BJ (cell line): ENCODE data around the gene DGKG. TPM values are rescaled to one million over a fixed set of nuclear protein-coding genes. Genes with fewer than 3 reads are reported as not detected.

ENCODE experiments used
- CTCF ChIA-PET: fragments of 350-600 bp; formaldehyde crosslinking; extraction: SDS; loops from one replicate; lab custom pipeline; 2021; ENCODE audit warnings: antibody characterized with exemption, inconsistent platforms; lab: Yijun Ruan, JAX
- POLR2A ChIA-PET: fragments of 300-600 bp; sonication (Branson Sonifier 250); formaldehyde crosslinking; extraction: SDS; loops from one replicate; lab custom pipeline; 2021; ENCODE audit warnings: antibody characterized with exemption; lab: Charles Lee
- DNase-seq: peaks from one replicate; pipeline ENCODE4 v3.0.0-alpha.2; 2011; ENCODE audit warnings: low read depth
- H3K27me3 ChIP-seq: 2 replicates; pipeline ENCODE4 v1.6.0; 2011; ENCODE audit warnings: low read length; ENCODE audit not compliant: control insufficient read depth, insufficient read depth
- H3K36me3 ChIP-seq: 2 replicates; pipeline ENCODE4 v1.5.1; 2011; ENCODE audit warnings: low read length; ENCODE audit not compliant: control insufficient read depth, insufficient read depth
- H3K4me3 ChIP-seq: 2 replicates; pipeline ENCODE4 v1.5.1; 2011; ENCODE audit warnings: low read depth, mild to moderate bottlenecking, control low read depth, low read length
- polyA plus RNA-seq: library from polyadenylated mRNA; depleted of rRNA; stranded (reverse); fragments of >200 nt; gene quantifications from 2 replicates; pipeline ENCODE4 v1.2.3, GENCODE V29; 2011
- TF ChIP-seq, protein P1 (sequence below): IDR thresholded peaks from 2 replicates; pipeline ENCODE4 v1.5.1; 2011; ENCODE audit warnings: low read depth, mild to moderate bottlenecking, control low read depth, inconsistent platforms, low read length, moderate library complexity; ENCODE audit not compliant: insufficient read depth

DGKG gene
- polyA plus RNA-seq, 1 experiment: not detected

DNA sequence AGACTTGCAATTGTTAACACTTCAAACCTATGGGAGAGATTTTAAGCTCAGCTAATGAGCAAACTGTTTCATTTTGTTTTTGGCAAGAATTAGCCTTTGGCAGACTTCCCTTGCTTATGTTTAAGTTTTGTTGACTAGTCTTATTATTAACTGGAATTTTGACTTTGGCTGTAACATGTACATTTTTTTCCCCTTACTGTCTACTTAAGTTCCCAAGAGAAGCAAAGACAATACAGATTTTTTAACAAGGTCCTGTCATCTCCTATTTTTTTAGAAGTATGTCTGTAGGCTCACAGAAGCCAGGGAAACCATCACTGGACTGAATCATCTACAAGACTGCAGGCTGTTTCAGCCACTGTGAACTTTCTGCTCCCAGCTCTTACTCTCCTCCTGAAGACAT, 74.3 kb downstream of the DGKG start:
- H3K36me3 ChIP-seq: no peaks in the 10 kb centered on the region
- TF ChIP-seq, protein P1, sequence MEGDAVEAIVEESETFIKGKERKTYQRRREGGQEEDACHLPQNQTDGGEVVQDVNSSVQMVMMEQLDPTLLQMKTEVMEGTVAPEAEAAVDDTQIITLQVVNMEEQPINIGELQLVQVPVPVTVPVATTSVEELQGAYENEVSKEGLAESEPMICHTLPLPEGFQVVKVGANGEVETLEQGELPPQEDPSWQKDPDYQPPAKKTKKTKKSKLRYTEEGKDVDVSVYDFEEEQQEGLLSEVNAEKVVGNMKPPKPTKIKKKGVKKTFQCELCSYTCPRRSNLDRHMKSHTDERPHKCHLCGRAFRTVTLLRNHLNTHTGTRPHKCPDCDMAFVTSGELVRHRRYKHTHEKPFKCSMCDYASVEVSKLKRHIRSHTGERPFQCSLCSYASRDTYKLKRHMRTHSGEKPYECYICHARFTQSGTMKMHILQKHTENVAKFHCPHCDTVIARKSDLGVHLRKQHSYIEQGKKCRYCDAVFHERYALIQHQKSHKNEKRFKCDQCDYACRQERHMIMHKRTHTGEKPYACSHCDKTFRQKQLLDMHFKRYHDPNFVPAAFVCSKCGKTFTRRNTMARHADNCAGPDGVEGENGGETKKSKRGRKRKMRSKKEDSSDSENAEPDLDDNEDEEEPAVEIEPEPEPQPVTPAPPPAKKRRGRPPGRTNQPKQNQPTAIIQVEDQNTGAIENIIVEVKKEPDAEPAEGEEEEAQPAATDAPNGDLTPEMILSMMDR: no peak
- peak; percentile 73 for DNase-seq
- ChIA-PET POLR2A (interaction anchor here (0.6 kb wide), 1 partner anchor 923 kb away, joined by 3 read pairs; no protein-coding TSS in a partner anchor), CTCF (interaction anchor here (0.8 to 1.5 kb wide), 2 partner anchors 10 to 11 kb away, joined by 3 to 5 read pairs; no protein-coding TSS in a partner anchor)
- peaks cover 9% of the 10 kb centered on the region for H3K27me3 ChIP-seq
- no peak overlapping the region for H3K4me3 ChIP-seq

DNA sequence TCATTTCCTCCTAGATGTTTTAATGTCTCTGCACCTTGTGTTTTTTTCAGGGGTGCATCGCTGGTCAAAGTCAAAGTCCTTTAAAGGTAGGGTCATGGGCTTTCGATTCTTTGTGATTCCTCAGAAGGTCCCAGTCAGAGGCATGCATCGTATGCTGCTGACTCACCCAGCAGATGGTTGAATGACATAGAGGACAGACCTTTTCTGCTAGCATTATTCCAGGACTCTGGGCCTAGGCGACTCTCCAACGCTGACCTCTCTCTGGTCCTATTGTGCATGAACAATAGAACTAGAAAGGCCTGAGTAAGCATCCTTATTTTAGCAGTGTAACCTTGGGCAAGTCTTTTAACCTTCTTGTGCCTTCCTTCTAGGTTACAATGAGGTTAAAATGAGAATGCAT, 75.9 kb downstream of the DGKG start:
- POLR2A ChIA-PET: no interaction called here
- TF ChIP-seq, protein P1: no peak

DNA sequence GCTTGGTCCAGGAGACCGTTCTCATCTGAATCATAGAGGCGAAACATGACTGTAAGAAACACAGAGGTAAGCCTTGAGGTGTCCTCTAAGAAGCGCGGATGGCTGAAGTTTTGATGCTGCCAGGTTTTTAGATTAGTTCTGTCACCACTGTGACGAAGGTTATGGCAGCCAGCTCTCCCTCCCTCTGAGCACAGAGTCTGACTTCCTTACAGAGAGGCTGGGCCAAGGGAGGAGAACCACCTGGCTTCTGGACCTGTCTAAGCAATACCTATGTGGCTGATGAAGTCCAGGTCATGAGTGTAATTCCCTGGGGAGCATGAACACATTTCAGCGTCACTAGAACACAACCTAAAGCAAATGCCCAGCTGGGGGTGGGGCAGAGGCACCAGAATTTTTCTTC, 77.4 kb downstream of the DGKG start:
- Histone ChIP-seq H3K27me3 (no peaks in the 10 kb centered on the region; the same call in 1 of the 2 replicates), H3K4me3 (no peak overlapping the region), H3K36me3 (no peaks in the 10 kb centered on the region)
- CTCF ChIA-PET: no interaction called here
- TF ChIP-seq, protein P1: no peak
- POLR2A ChIA-PET: no interaction called here
- DNase-seq: no peak

More for the DNA sequence above, 75.9 kb downstream of the DGKG start:
- H3K36me3 ChIP-seq: no peaks in the 10 kb centered on the region
- CTCF ChIA-PET: no interaction called here
- no peak overlapping the region for H3K4me3 ChIP-seq
- no peak for DNase-seq
- H3K27me3 ChIP-seq: peaks cover 6% of the 10 kb centered on the region

DNA sequence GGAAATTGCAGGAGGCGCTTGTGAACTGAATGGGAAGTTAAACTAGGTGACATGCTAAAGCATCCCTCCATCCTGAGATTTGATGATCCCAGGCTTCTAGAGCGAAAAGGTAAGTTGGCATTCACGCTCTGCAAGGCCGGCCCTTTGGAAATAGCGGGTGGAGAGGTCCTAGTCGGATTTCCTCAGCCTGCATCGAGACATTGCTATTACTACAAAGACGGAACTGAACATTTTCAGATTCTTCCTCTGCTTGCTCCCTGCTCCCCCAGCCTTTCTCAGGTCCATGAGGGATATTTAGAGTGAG, 77.7 kb downstream of the DGKG start:
- TF ChIP-seq, protein P1: no peak
- CTCF ChIA-PET: no interaction called here
- DNase-seq: no peak

DNA sequence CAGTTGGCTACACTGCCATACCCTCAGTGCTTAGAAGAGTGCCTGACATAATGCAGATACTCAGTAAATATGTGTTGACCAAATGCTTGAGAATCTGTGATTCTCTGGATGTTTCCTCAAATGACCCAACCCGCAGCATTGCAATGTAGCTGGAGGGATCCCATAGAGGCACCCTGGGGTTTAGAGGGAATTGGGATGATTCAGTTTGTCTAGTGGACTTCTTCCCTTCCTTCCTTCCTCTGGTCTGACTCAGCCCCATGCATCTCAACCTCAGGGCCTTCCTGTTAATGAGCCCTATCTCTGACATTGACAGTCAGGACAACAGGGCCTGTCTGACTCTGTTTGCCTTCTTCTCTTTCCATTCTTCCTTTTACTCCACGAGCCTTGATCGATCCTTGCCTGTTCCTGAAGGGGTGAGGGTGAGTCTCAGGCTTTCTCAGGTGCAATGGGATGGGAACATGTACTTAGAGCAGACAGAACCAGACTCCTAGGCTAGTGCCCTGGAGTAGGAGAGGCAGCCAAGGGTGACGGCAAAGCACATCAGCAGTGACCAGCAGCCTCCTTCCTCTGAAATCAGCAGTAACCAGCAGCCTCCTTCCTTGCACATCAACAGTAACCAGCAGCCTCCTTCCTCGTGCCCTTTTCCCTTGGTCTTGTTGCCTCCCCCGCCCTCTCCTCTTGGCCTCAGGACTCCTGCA, 78.2 kb downstream of the DGKG start:
- TF ChIP-seq, protein P1: no peak
- no peaks in the 10 kb centered on the region for H3K36me3 ChIP-seq
- H3K4me3 ChIP-seq: no peak overlapping the region
- ChIA-PET CTCF (interaction anchor here (0.7 to 3.3 kb wide), 2 partner anchors 257 to 307 kb away, joined by 3 to 18 read pairs; no protein-coding TSS in a partner anchor), POLR2A (no interaction called here)
- no peak for DNase-seq
- H3K27me3 ChIP-seq: no peaks in the 10 kb centered on the region

More for the DNA sequence above, 77.7 kb downstream of the DGKG start:
- Histone ChIP-seq H3K4me3 (no peak overlapping the region), H3K27me3 (no peaks in the 10 kb centered on the region), H3K36me3 (no peaks in the 10 kb centered on the region)
- POLR2A ChIA-PET: no interaction called here
